ENCODE measurements around the gene GRN. TPM values are rescaled to one million over a fixed set of nuclear protein-coding genes. Genes with fewer than 3 reads are reported as not detected.

GRN gene
- total and polyA plus RNA-seq, 2 of the 8 experiments (the other 6 are each of a cell fraction or from before 2014, with no cell fraction given), result 108 to 387 TPM

DNA sequence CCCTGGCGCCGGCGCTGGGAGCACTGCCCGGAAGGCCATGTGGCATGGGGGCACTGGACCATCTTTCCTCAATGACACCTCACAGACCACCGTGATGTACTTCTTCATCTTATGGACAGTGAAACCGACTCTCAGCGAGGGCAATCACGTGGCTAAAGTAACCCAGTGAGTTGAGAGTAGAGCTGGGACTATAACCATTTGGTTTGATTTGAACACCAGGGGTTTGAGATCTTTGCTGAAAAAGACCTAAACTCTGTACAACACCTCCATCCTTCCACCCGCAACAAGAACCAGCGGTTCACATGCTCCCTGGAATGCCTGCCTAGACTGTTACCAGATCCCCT lies 41.1 kb downstream of the GRN start (continued):
- TF ChIP-seq CHD7 (IDR thresholded peaks at IDR 0.05; ENCODE audit: insufficient replicate concordance, low read length), result no peak
- TF ChIP-seq SP2 (IDR thresholded peaks at IDR 0.05; ENCODE audit: low read length), result no peak
- no peak for TF ChIP-seq SIRT6 (IDR thresholded peaks at IDR 0.05; ENCODE audit: low read length)
- no peak for TF ChIP-seq NRF1 (IDR thresholded peaks at IDR 0.05; ENCODE audit: low read depth, low read length)
- no peak for TF ChIP-seq SRF (IDR thresholded peaks at IDR 0.05; ENCODE audit: low read depth, low read length)
